A549 (cell line): ENCODE results near the gene ARHGDIB. TPM values are rescaled to one million over a fixed set of nuclear protein-coding genes. Genes with fewer than 3 reads are reported as not detected.

Experiments
- ATAC-seq, 2 experiments: fragments of 200-7000 bp in 1 of 2; fragments of >200 bp in 1 of 2; cut with Nextera tagmentation in 1 of 2; cut with Tn5 transposase in 1 of 2; 3 replicates each; pipeline versions ENCODE4 v1.8.0 to v1.9.1; 2018 to 2020; ENCODE audit warnings: mild to moderate bottlenecking in 1 of 2, moderate library complexity in 1 of 2
- CTCF ChIA-PET: fragments of 300-600 bp; sonication (Branson Sonifier 250); formaldehyde crosslinking; extraction: SDS; loops from one replicate; lab custom pipeline; 2021; ENCODE audit warnings: antibody characterized with exemption, inconsistent platforms; lab: Yijun Ruan, JAX
- POLR2A ChIA-PET: fragments of 350-600 bp; formaldehyde crosslinking; extraction: SDS; loops from one replicate; lab custom pipeline; 2021; ENCODE audit warnings: antibody characterized with exemption, inconsistent platforms; lab: Yijun Ruan, JAX
- DNase-seq, 2 experiments: peaks; one replicate each; pipeline versions ENCODE4 v3.0.0 to v3.0.0-alpha.2; 2011 to 2016; ENCODE audit warnings: low read depth in 1 of 2, low spot score in 1 of 2
- FAIRE-seq: peaks from 2 replicates; lab custom pipeline; 2011; peaks lifted over from hg19 to GRCh38; lab: Jason Lieb, UNC
- H3K27ac ChIP-seq, 2 experiments: fragments of >200 bp; sonication (Bioruptor Twin); formaldehyde crosslinking; 3 replicates each; pipeline ENCODE4 v1.5.1; 2016 to 2017
- H3K4me1 ChIP-seq: fragments of >200 bp; sonication (Bioruptor Twin); formaldehyde crosslinking; 3 replicates; pipeline ENCODE4 v1.6.1; 2016
- H3K4me2 ChIP-seq: fragments of >200 bp; sonication (Bioruptor Twin); formaldehyde crosslinking; 3 replicates; pipeline ENCODE4 v1.6.1; 2016
- H3K4me3 ChIP-seq: fragments of >200 bp; sonication (Bioruptor Twin); formaldehyde crosslinking; 3 replicates; pipeline ENCODE4 v1.5.1; 2016
- H3K9me3 ChIP-seq: fragments of >200 bp; sonication (Bioruptor Twin); formaldehyde crosslinking; 3 replicates; pipeline ENCODE4 v1.6.1; 2016
- ATOH8 ChIP-seq: fragments of 250-450 bp; sonication (Bioruptor Pico); IDR thresholded peaks from 2 replicates; pipeline ENCODE4 v1.5.0; 2020; ENCODE audit warnings: low read depth, mild to moderate bottlenecking, moderate library complexity
- CHD2 ChIP-seq: fragments of 150-350 bp; IDR thresholded peaks from 2 replicates; pipeline ENCODE4 v1.6.1; 2014; ENCODE audit warnings: low read length; ENCODE audit not compliant: partially characterized antibody
- CHD4 ChIP-seq: fragments of 200-600 bp; sonication (generic); IDR thresholded peaks from 2 replicates; pipeline ENCODE4 v1.6.1; 2016; ENCODE audit warnings: antibody characterized with exemption, mild to moderate bottlenecking, borderline replicate concordance
- E2F6 ChIP-seq: IDR thresholded peaks from 2 replicates; pipeline ENCODE4 v1.6.1; 2012; ENCODE audit warnings: low read depth, borderline replicate concordance
- EHF ChIP-seq: fragments of 250-450 bp; sonication (Bioruptor Pico); IDR thresholded peaks from 2 replicates; pipeline ENCODE4 v1.5.0; 2020; ENCODE audit warnings: mild to moderate bottlenecking
- EP300 ChIP-seq, 2 experiments: fragments of >200 bp; sonication (Bioruptor Twin); formaldehyde crosslinking; IDR thresholded peaks; 2 replicates in 1 of 2; 3 replicates in 1 of 2; pipeline ENCODE4 v1.6.1; 2016 to 2017
- FOSB ChIP-seq: fragments of 250-450 bp; sonication (Bioruptor Pico); IDR thresholded peaks from 2 replicates; pipeline ENCODE4 v1.5.0; 2020; ENCODE audit warnings: mild to moderate bottlenecking, moderate library complexity
- FOSL2 ChIP-seq, 2 experiments: fragments of 450-650 bp in 1 of 2; fragments of >200 bp in 1 of 2; sonication (Bioruptor Twin) in 1 of 2; formaldehyde crosslinking; IDR thresholded peaks; 2 replicates each; pipeline versions ENCODE4 v1.5.0 to v1.6.1; 2016 to 2020; ENCODE audit warnings: mild to moderate bottlenecking in 1 of 2, moderate library complexity in 1 of 2
- FOXS1 ChIP-seq: fragments of 250-450 bp; sonication (Bioruptor Pico); IDR thresholded peaks from 2 replicates; pipeline ENCODE4 v1.5.0; 2020; ENCODE audit warnings: mild to moderate bottlenecking, moderate library complexity
- HDAC2 ChIP-seq: fragments of 200-600 bp; sonication (generic); IDR thresholded peaks from 2 replicates; pipeline ENCODE4 v1.6.1; 2016
- HES2 ChIP-seq: fragments of >200 bp; sonication (Bioruptor Twin); formaldehyde crosslinking; IDR thresholded peaks from 2 replicates; pipeline ENCODE4 v1.6.1; 2016
- HMGXB4 ChIP-seq: fragments of 250-450 bp; sonication (Bioruptor Pico); IDR thresholded peaks from 2 replicates; pipeline ENCODE4 v1.5.0; 2021; ENCODE audit warnings: mild to moderate bottlenecking, moderate library complexity, borderline replicate concordance
- NFE2L2 ChIP-seq: fragments of 150-350 bp; conservative IDR thresholded peaks from 2 replicates; pipeline ENCODE4 v1.6.1; 2014; ENCODE audit warnings: low read length
- NR3C1 ChIP-seq: fragments of >200 bp; sonication (Bioruptor Twin); formaldehyde crosslinking; IDR thresholded peaks from 3 replicates; pipeline ENCODE4 v1.6.1; 2017
- PHF8 ChIP-seq: fragments of 200-600 bp; sonication (generic); IDR thresholded peaks from 2 replicates; pipeline ENCODE4 v1.6.1; 2016; ENCODE audit warnings: low read depth, mild to moderate bottlenecking, antibody characterized with exemption, moderate library complexity, borderline replicate concordance
- POLR2AphosphoS2 ChIP-seq: conservative IDR thresholded peaks from 2 replicates; pipeline ENCODE4 v1.6.1; 2012; ENCODE audit warnings: low read length, improper control_type of control experiment, inconsistent platforms
- REST ChIP-seq: fragments of 200-600 bp; sonication (generic); IDR thresholded peaks from 2 replicates; pipeline ENCODE4 v1.6.1; 2016; ENCODE audit warnings: antibody characterized with exemption, mild to moderate bottlenecking, moderate library complexity
- RFX5 ChIP-seq: fragments of 450-650 bp; IDR thresholded peaks from 2 replicates; pipeline ENCODE4 v1.7.1; 2014; ENCODE audit warnings: antibody characterized with exemption, mild to moderate bottlenecking, moderate library complexity
- SMC3 ChIP-seq: fragments of >200 bp; sonication (Bioruptor Twin); formaldehyde crosslinking; IDR thresholded peaks from 3 replicates; pipeline ENCODE4 v1.6.1; 2018; ENCODE audit warnings: inconsistent platforms
- TFCP2L1 ChIP-seq: fragments of 250-450 bp; sonication (Bioruptor Pico); IDR thresholded peaks from 2 replicates; pipeline ENCODE4 v1.5.0; 2021; ENCODE audit warnings: mild to moderate bottlenecking
- USF2 ChIP-seq: fragments of 450-650 bp; IDR thresholded peaks from 2 replicates; pipeline ENCODE4 v1.6.1; 2014; ENCODE audit warnings: antibody characterized with exemption
- ZSCAN20 ChIP-seq: fragments of 250-450 bp; sonication (Bioruptor Pico); IDR thresholded peaks from 2 replicates; pipeline ENCODE4 v1.8.0; 2022; ENCODE audit warnings: mild to moderate bottlenecking, moderate library complexity
- WGBS: methylation state at CpG from one replicate; pipeline ENCODE4 v1.1.6; 2017; ENCODE audit errors: missing lambda C conversion rate; 5-methylcytosine and 5-hydroxymethylcytosine counted together
- polyA plus RNA-seq, 4 experiments: library from polyadenylated mRNA; depleted of rRNA in 3 of 4; stranded (reverse); fragments of >200 nt; fragmentation: RNase III in 1 of 4; extraction: RNeasy Plus Mini Kit Qiagen cat#74134 plus additional on column Dnase treatment in 1 of 4; gene quantifications; 2 replicates in 3 of 4; 3 replicates in 1 of 4; pipeline ENCODE4 v1.2.3, GENCODE V29; 2011 to 2017

Gene ARHGDIB
- polyA plus RNA-seq, 2 of the 4 experiments (the other 2 are of a cell fraction), result 0.84 to 3.5 TPM

- 76% methylated on average over 2 of the region's 2 CpGs for WGBS
- POLR2A ChIA-PET, result no interaction called here
Measured at GRCh38 chr12:14965221-14965620, 3.8 kb upstream of the ARHGDIB start.

GRCh38 chr12:14964406-14964805 lies 3.0 kb upstream of the ARHGDIB start:
- POLR2A ChIA-PET, result no interaction called here
- no peak overlapping the region for H3K27ac ChIP-seq
- peaks cover 8% of the 10 kb centered on the region; the same call in 1 of the 3 replicates for H3K4me1 ChIP-seq
- ATAC-seq (no peak), DNase-seq (no peak), FAIRE-seq (no peak)
- H3K4me3 ChIP-seq, result no peak overlapping the region
- H3K9me3 ChIP-seq, result no peaks in the 10 kb centered on the region
- CTCF ChIA-PET, result interaction anchor here (2.0 kb wide), 1 partner anchor 31 kb away, joined by 4 read pairs; no protein-coding TSS in a partner anchor
- no peak overlapping the region for H3K4me2 ChIP-seq
- no peak for TF ChIP-seq PHF8
- TF ChIP-seq HMGXB4 (CRISPR knock-in tag), result no peak
- no peak for TF ChIP-seq NFE2L2
- no peak for TF ChIP-seq ZSCAN20 (CRISPR knock-in tag)
- TF ChIP-seq EHF, result no peak
- no peak for TF ChIP-seq E2F6
- TF ChIP-seq EP300 (IDR thresholded peaks at IDR 0.05), result no peak
- TF ChIP-seq REST, result no peak
- no peak for TF ChIP-seq FOSL2 (IDR thresholded peaks at IDR 0.05)
- TF ChIP-seq FOSL2 (CRISPR knock-in tag; IDR thresholded peaks at IDR 0.05), result no peak
- TF ChIP-seq CHD2, result no peak
- no peak for TF ChIP-seq TFCP2L1 (CRISPR knock-in tag)
- no peak for TF ChIP-seq SMC3
- no peak for TF ChIP-seq NR3C1
- TF ChIP-seq ATOH8 (CRISPR knock-in tag), result no peak
- TF ChIP-seq HDAC2, result no peak
- no peak for TF ChIP-seq FOXS1 (CRISPR knock-in tag)
- TF ChIP-seq FOSB, result no peak
- 78% methylated on average over 2 of the region's 2 CpGs for WGBS

More at GRCh38 chr12:14965221-14965620, 3.8 kb upstream of the ARHGDIB start:
- Histone ChIP-seq H3K9me3 (no peaks in the 10 kb centered on the region), H3K4me3 (no peak overlapping the region), H3K4me1 (peaks cover 8% of the 10 kb centered on the region; the same call in 1 of the 3 replicates), H3K4me2 (no peak overlapping the region), H3K27ac (no peak overlapping the region)
- FAIRE-seq, result no peak
- ATAC-seq, result no peak
- no peak for DNase-seq
- CTCF ChIA-PET, result interaction anchor here (2.0 kb wide), 1 partner anchor 30 kb away, joined by 4 read pairs; no protein-coding TSS in a partner anchor
- no peak for TF ChIP-seq RFX5
- TF ChIP-seq USF2, result no peak
- TF ChIP-seq POLR2AphosphoS2, result no peak
- TF ChIP-seq CHD4, result no peak
- TF ChIP-seq HES2, result no peak
- TF ChIP-seq, all 56 proteins: peak for 0
